Smooth muscle cell (in vitro differentiated cells): Measurements from ENCODE around the gene ENOX1. TPM values are rescaled to one million over a fixed set of nuclear protein-coding genes. Genes with fewer than 3 reads are reported as not detected.

ENCODE experiments used
- DNase-seq: peaks from one replicate; lab custom pipeline; 2025; ENCODE audit not compliant: unreplicated experiment; lab: John Stamatoyannopoulos, UW
- H2AFZ ChIP-seq: fragments of 200-600 bp; sonication (generic); 2 replicates; pipeline ENCODE4 v1.6.0; 2016; ENCODE audit warnings: antibody characterized with exemption, low read depth, mild to moderate bottlenecking
- H3F3A ChIP-seq: fragments of 200-600 bp; sonication (generic); 2 replicates; pipeline ENCODE4 v1.6.0; 2017; ENCODE audit warnings: antibody characterized with exemption, low read depth
- H3K27ac ChIP-seq: fragments of 200-600 bp; sonication (generic); 2 replicates; pipeline ENCODE4 v1.5.1; 2016; ENCODE audit warnings: low read depth, mild to moderate bottlenecking
- H3K27me3 ChIP-seq: fragments of 200-600 bp; sonication (generic); 2 replicates; pipeline ENCODE4 v1.6.1; 2016; ENCODE audit warnings: low read depth, mild to moderate bottlenecking
- H3K36me3 ChIP-seq: fragments of 200-600 bp; sonication (generic); 2 replicates; pipeline ENCODE4 v1.5.1; 2016; ENCODE audit warnings: low read depth
- H3K4me1 ChIP-seq: fragments of 200-600 bp; sonication (generic); 2 replicates; pipeline ENCODE4 v1.5.1; 2016; ENCODE audit warnings: low read depth
- H3K4me2 ChIP-seq: fragments of 200-600 bp; sonication (generic); 2 replicates; pipeline ENCODE4 v1.6.0; 2016; ENCODE audit warnings: mild to moderate bottlenecking
- H3K4me3 ChIP-seq: fragments of 200-600 bp; sonication (generic); 2 replicates; pipeline ENCODE4 v1.5.1; 2016; ENCODE audit warnings: mild to moderate bottlenecking
- H3K79me2 ChIP-seq: fragments of 200-600 bp; sonication (generic); 2 replicates; pipeline ENCODE4 v1.6.0; 2016; ENCODE audit warnings: low read depth, mild to moderate bottlenecking
- H3K9ac ChIP-seq: fragments of 200-600 bp; sonication (generic); 2 replicates; pipeline ENCODE4 v1.6.0; 2016; ENCODE audit warnings: low read depth
- H3K9me3 ChIP-seq: fragments of 200-600 bp; sonication (generic); replicated peaks from 2 replicates; pipeline ENCODE4 v1.5.1; 2016; ENCODE audit warnings: low read depth
- H4K20me1 ChIP-seq: fragments of 200-600 bp; sonication (generic); 2 replicates; pipeline ENCODE4 v1.6.0; 2016; ENCODE audit warnings: low read depth
- CTCF ChIP-seq: fragments of 200-600 bp; sonication (generic); IDR thresholded peaks from 2 replicates; pipeline ENCODE4 v1.5.1; 2017; ENCODE audit warnings: borderline replicate concordance, mild to moderate bottlenecking, antibody characterized with exemption; ENCODE audit not compliant: insufficient read depth, poor library complexity, severe bottlenecking
- WGBS: methylation state at CpG from one replicate; pipeline ENCODE4 v1.1.7; 2016; ENCODE audit warnings: low lambda C conversion rate; 5-methylcytosine and 5-hydroxymethylcytosine counted together
- polyA plus RNA-seq: library from polyadenylated mRNA; unstranded; fragments of >200 nt; fragmentation: Nextera tagmentation; extraction: Ambion mirVana; gene quantifications from 2 replicates; pipeline ENCODE4 v1.2.1, GENCODE V29; 2016
- total RNA-seq: library from RNA; depleted of rRNA; stranded (reverse); fragments of >200 nt; gene quantifications from 2 replicates; pipeline ENCODE4 v1.2.3, GENCODE V29; 2014

The ENOX1 gene
- total and polyA plus RNA-seq, 2 experiments from 2014 or later = 1.9 to 2.6 TPM

GRCh38 chr13:43755844-43756243 lies 30.9 kb downstream of the ENOX1 start:
- Histone ChIP-seq H3K36me3 (no peaks in the 10 kb centered on the region), H3K9ac (no peak overlapping the region), H3F3A (no peaks in the 10 kb centered on the region), H2AFZ (no peak overlapping the region), H3K27ac (no peak overlapping the region), H3K27me3 (no peaks in the 10 kb centered on the region), H3K4me3 (no peak overlapping the region), H3K9me3 (no peaks in the 10 kb centered on the region), H3K4me2 (no peak overlapping the region), H4K20me1 (no peaks in the 10 kb centered on the region), H3K79me2 (no peaks in the 10 kb centered on the region), H3K4me1 (no peaks in the 10 kb centered on the region)
- WGBS = 96% methylated on average over 1 of the region's 1 CpG
- TF ChIP-seq CTCF = no peak
- DNase-seq = no peak

GRCh38 chr13:43751624-43752023 lies 35.1 kb downstream of the ENOX1 start:
- no peaks in the 10 kb centered on the region for H3K27me3 ChIP-seq
- no peak overlapping the region for H3K9ac ChIP-seq
- no peak overlapping the region for H3K4me3 ChIP-seq
- no peak overlapping the region for H3K27ac ChIP-seq
- no peak for DNase-seq
- no peak for TF ChIP-seq CTCF
- WGBS = 85% methylated on average over 3 of the region's 3 CpGs
- no peaks in the 10 kb centered on the region for H3K79me2 ChIP-seq
- H3K9me3 ChIP-seq = no peaks in the 10 kb centered on the region
- no peak overlapping the region for H3K4me2 ChIP-seq
- H2AFZ ChIP-seq = no peak overlapping the region
- H4K20me1 ChIP-seq = no peaks in the 10 kb centered on the region
- no peaks in the 10 kb centered on the region for H3F3A ChIP-seq
- H3K4me1 ChIP-seq = no peaks in the 10 kb centered on the region
- no peaks in the 10 kb centered on the region for H3K36me3 ChIP-seq

GRCh38 chr13:43749503-43749902 lies 37.3 kb downstream of the ENOX1 start:
- Histone ChIP-seq H3K9ac (no peak overlapping the region), H3K36me3 (no peaks in the 10 kb centered on the region), H3F3A (no peaks in the 10 kb centered on the region), H3K4me2 (no peak overlapping the region), H3K27ac (no peak overlapping the region), H2AFZ (no peak overlapping the region), H3K4me3 (no peak overlapping the region), H3K9me3 (no peaks in the 10 kb centered on the region), H3K27me3 (no peaks in the 10 kb centered on the region), H4K20me1 (no peaks in the 10 kb centered on the region), H3K79me2 (no peaks in the 10 kb centered on the region), H3K4me1 (no peaks in the 10 kb centered on the region)
- WGBS = 95% methylated on average over 1 of the region's 1 CpG
- no peak for DNase-seq
- TF ChIP-seq CTCF = no peak

- no peaks in the 10 kb centered on the region for H3K36me3 ChIP-seq
- H3K27me3 ChIP-seq = no peaks in the 10 kb centered on the region
- no peaks in the 10 kb centered on the region for H4K20me1 ChIP-seq
- no peak for TF ChIP-seq CTCF
- no peak overlapping the region for H3K9ac ChIP-seq
- H3K4me2 ChIP-seq = no peak overlapping the region
- H3K27ac ChIP-seq = no peak overlapping the region
- 79% methylated on average over 5 of the region's 5 CpGs for WGBS
- no peaks in the 10 kb centered on the region for H3F3A ChIP-seq
- H3K4me3 ChIP-seq = no peak overlapping the region
- no peak overlapping the region for H2AFZ ChIP-seq
- no peak for DNase-seq
- H3K9me3 ChIP-seq = no peaks in the 10 kb centered on the region
- no peaks in the 10 kb centered on the region for H3K4me1 ChIP-seq
- H3K79me2 ChIP-seq = no peaks in the 10 kb centered on the region
These were observed 42.3 kb downstream of the ENOX1 start for GRCh38 chr13:43744261-43745031.
